Endometrium (tissue), 2 donors: ENCODE data around the gene RPL22L1.
"Not testable (repeated sequence)": the region's sequence is repeated elsewhere in the genome, so short reads cannot be mapped to it uniquely, and the experiment has no call there.

Experiments used
- FAIRE-seq: peaks from 2 replicates; lab custom pipeline; 2012; peaks lifted over from hg19 to GRCh38; lab: Jason Lieb, UNC
- donor health status: control.
- donor health status: control.

Gene RPL22L1

GRCh38 chr3:170877311-170877710, 7.3 kb upstream of the RPL22L1 start:
- FAIRE-seq: not testable (repeated sequence)

GRCh38 chr3:170876537-170876936, 6.5 kb upstream of the RPL22L1 start:
- FAIRE-seq: no peak

- no peak for FAIRE-seq
Measured at GRCh38 chr3:170869239-170869590, 780 bp downstream of the RPL22L1 start.

- no peak for FAIRE-seq
Measured at GRCh38 chr3:170868577-170869238, 1.3 kb downstream of the RPL22L1 start.

- FAIRE-seq: no peak
Measured at GRCh38 chr3:170867143-170867937, 2.7 kb downstream of the RPL22L1 start.

GRCh38 chr3:170866499-170866898, 3.5 kb downstream of the RPL22L1 start:
- FAIRE-seq: no peak

- no peak for FAIRE-seq
Measured at GRCh38 chr3:170865209-170866094, 4.5 kb downstream of the RPL22L1 start.

GRCh38 chr3:170864525-170865208, 5.3 kb downstream of the RPL22L1 start:
- FAIRE-seq: no peak

- FAIRE-seq: no peak
Measured at GRCh38 chr3:170863816-170864215, 6.2 kb downstream of the RPL22L1 start.

GRCh38 chr3:170862618-170863374, 7.2 kb downstream of the RPL22L1 start:
- FAIRE-seq: no peak

- FAIRE-seq: no peak
Measured at GRCh38 chr3:170858599-170858998, 11.4 kb downstream of the RPL22L1 start.

- no peak for FAIRE-seq
Measured at GRCh38 chr3:170852324-170852723, 17.7 kb downstream of the RPL22L1 start.

GRCh38 chr3:170848292-170848917, 21.6 kb downstream of the RPL22L1 start:
- peak; percentile 87 for FAIRE-seq

GRCh38 chr3:170844377-170844776, 25.6 kb downstream of the RPL22L1 start:
- no peak for FAIRE-seq

GRCh38 chr3:170840291-170840859, 29.6 kb downstream of the RPL22L1 start:
- peak; percentile 69 for FAIRE-seq

- FAIRE-seq: no peak
Measured at GRCh38 chr3:170839518-170840100, 30.4 kb downstream of the RPL22L1 start.

GRCh38 chr3:170836491-170836890, 33.5 kb downstream of the RPL22L1 start:
- no peak for FAIRE-seq

GRCh38 chr3:170835336-170835735, 34.7 kb downstream of the RPL22L1 start:
- peak; percentile 75 for FAIRE-seq

GRCh38 chr3:170830580-170830979, 39.4 kb downstream of the RPL22L1 start:
- no peak for FAIRE-seq
